ENCODE data around the gene ZNF615.

Gene ZNF615

GRCh38 chr19:52028027-52028779 is 20.2 kb upstream of the ZNF615 start, which contains the start of gene ZNF614 (continued):
- TF ChIP-seq ZBTB11 (tag by site-specific recombination; conservative IDR thresholded peaks at IDR 0.05; ENCODE audit: low read depth), result peak; percentile 14; the same call in 1 of the 2 replicates
- no peak for TF ChIP-seq ZNF23 (tag by site-specific recombination; IDR thresholded peaks at IDR 0.05; ENCODE audit: borderline replicate concordance)
- TF ChIP-seq ZBTB21 (tag by site-specific recombination; IDR thresholded peaks at IDR 0.05), result 0 out of 2 replicates have a peak, but pooled peaks have one; percentile 35
- no peak for TF ChIP-seq OSR2 (tag by site-specific recombination; IDR thresholded peaks at IDR 0.05)
- no peak for TF ChIP-seq PRDM2 (tag by site-specific recombination; IDR thresholded peaks at IDR 0.05; ENCODE audit: borderline replicate concordance)
- TF ChIP-seq PRDM1 (tag by site-specific recombination; IDR thresholded peaks at IDR 0.05), result no peak
- TF ChIP-seq OVOL3 (tag by site-specific recombination; IDR thresholded peaks at IDR 0.05), result no peak
- TF ChIP-seq ZNF654 (tag by site-specific recombination; IDR thresholded peaks at IDR 0.05; ENCODE audit: low read depth), result no peak
- peak; percentile 41; the same call in 1 of the 2 replicates for TF ChIP-seq ZNF639 (tag by site-specific recombination; IDR thresholded peaks at IDR 0.05)
- TF ChIP-seq HOXA7 (CRISPR knock-in tag; IDR thresholded peaks at IDR 0.05; ENCODE audit: borderline replicate concordance), result no peak
- no peak for TF ChIP-seq PRDM6 (tag by site-specific recombination; IDR thresholded peaks at IDR 0.05)
- TF ChIP-seq ZNF768 (tag by site-specific recombination; IDR thresholded peaks at IDR 0.05), result no peak
- no peak for TF ChIP-seq ZNF785 (tag by site-specific recombination; IDR thresholded peaks at IDR 0.05)
- no peak for TF ChIP-seq ZNF777 (tag by site-specific recombination; IDR thresholded peaks at IDR 0.05; ENCODE audit: borderline replicate concordance)
- no peak for TF ChIP-seq ZNF341 (tag by site-specific recombination; IDR thresholded peaks at IDR 0.05; ENCODE audit: low read depth)
- TF ChIP-seq ZNF202 (tag by site-specific recombination; IDR thresholded peaks at IDR 0.05; ENCODE audit: borderline replicate concordance), result no peak
- TF ChIP-seq ZNF664 (tag by site-specific recombination; IDR thresholded peaks at IDR 0.05), result no peak
- TF ChIP-seq ZNF169 (tag by site-specific recombination; IDR thresholded peaks at IDR 0.05), result no peak
- TF ChIP-seq GFI1B (tag by site-specific recombination; IDR thresholded peaks at IDR 0.05), result no peak
- no peak for TF ChIP-seq ZNF560 (tag by site-specific recombination; IDR thresholded peaks at IDR 0.05; ENCODE audit: borderline replicate concordance)
- TF ChIP-seq ZNF148 (tag by site-specific recombination; IDR thresholded peaks at IDR 0.05; ENCODE audit: borderline replicate concordance), result no peak
- no peak for TF ChIP-seq ZNF221 (tag by site-specific recombination; IDR thresholded peaks at IDR 0.05; ENCODE audit: borderline replicate concordance)
- TF ChIP-seq ZNF776 (tag by site-specific recombination; IDR thresholded peaks at IDR 0.05; ENCODE audit: borderline replicate concordance), result no peak

Data from HEK293 (cell line).